ENCODE measurements around the gene HDGFL2. TPM values are rescaled to one million over a fixed set of nuclear protein-coding genes. Genes with fewer than 3 reads are reported as not detected.

HDGFL2 gene
- total RNA-seq, 1 experiment from 2014 or later = 108 TPM

DNA sequence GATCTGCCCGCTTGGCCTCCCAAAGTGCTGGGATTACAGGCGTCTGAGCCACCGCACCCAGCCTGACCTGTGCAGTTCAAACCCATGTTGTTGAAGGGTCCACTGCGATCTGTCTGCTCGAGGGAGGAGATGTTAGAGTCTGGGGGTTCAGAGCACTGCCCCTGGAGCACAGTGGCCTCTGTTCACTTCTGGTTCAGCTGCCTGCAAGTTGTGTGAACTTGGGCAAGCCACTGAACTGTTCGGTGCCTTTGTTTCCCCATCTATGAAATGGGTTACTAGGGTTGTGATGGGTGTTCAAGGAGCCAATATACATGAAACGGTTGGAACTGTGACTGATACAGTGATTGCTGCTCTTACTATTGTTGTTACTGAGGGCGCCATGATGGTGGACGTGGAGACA lies 61.2 kb downstream of the HDGFL2 start:
- Histone ChIP-seq H3K56ac (ENCODE audit: insufficient read length, low read depth, low read length) (no peak overlapping the region), H4K20me1 (ENCODE audit: control insufficient read depth, insufficient read depth, insufficient read length) (no peaks in the 10 kb centered on the region), H2BK15ac (ENCODE audit: low read depth, low read length) (no peak overlapping the region), H3K27me3 (ENCODE audit: insufficient read depth, low read length) (no peaks in the 10 kb centered on the region; the same call in 1 of the 2 replicates), H3K4ac (ENCODE audit: low read depth, low read length) (no peak overlapping the region), H2BK20ac (ENCODE audit: low read depth, low read length, poor library complexity, severe bottlenecking) (no peak overlapping the region), H2BK5ac (ENCODE audit: insufficient read length, low read length) (no peak overlapping the region), H4K5ac (ENCODE audit: insufficient read length, low read depth, low read length) (no peak overlapping the region), H2AK5ac (ENCODE audit: insufficient read length, low read length) (no peak overlapping the region), H2BK12ac (ENCODE audit: insufficient read length, low read depth, low read length) (no peak overlapping the region), H3K18ac (ENCODE audit: insufficient read length, low read depth, low read length) (no peak overlapping the region), H2AFZ (ENCODE audit: low read length) (no peak overlapping the region), H3K9ac (ENCODE audit: extremely low read depth, insufficient read length, low read length) (no peak overlapping the region), H3K79me2 (ENCODE audit: insufficient read depth, low read length) (no peaks in the 10 kb centered on the region), H3K9me3 (ENCODE audit: control insufficient read depth, low read depth, low read length) (no peaks in the 10 kb centered on the region), H3K4me2 (ENCODE audit: insufficient read depth, insufficient read length, low read length) (no peak overlapping the region), H4K91ac (ENCODE audit: insufficient read length, low read depth, low read length) (no peak overlapping the region), H4K8ac (replicated peaks; ENCODE audit: insufficient read length, low read depth, low read length) (no peak overlapping the region), H3T11ph (ENCODE audit: low read length) (no peak overlapping the region), H3K14ac (ENCODE audit: insufficient read depth, low read length) (no peak overlapping the region), H3K79me1 (ENCODE audit: insufficient read depth, low read depth, low read length, poor library complexity, severe bottlenecking) (no peaks in the 10 kb centered on the region), H3K23me2 (ENCODE audit: insufficient read length, low read depth, low read length, poor library complexity, severe bottlenecking) (peaks cover 3% of the 10 kb centered on the region), H3K27ac (ENCODE audit: insufficient read length, low read depth, low read length) (no peak overlapping the region), H3K4me1 (ENCODE audit: insufficient read depth, low read length) (no peaks in the 10 kb centered on the region), H2BK120ac (ENCODE audit: low read depth, low read length, poor library complexity, severe bottlenecking) (no peak overlapping the region), H3K23ac (ENCODE audit: insufficient read length, low read depth, low read length) (no peak overlapping the region)
- peaks cover 0 to 6% of the 10 kb centered on the region in 2 experiments; a peak in 2 of 4 replicates for H3K4me1 Mint-ChIP-seq
- H3K27me3 Mint-ChIP-seq (ENCODE audit: low read depth) = peaks cover 72% of the 10 kb centered on the region
- no peak overlapping the region; a peak in 1 of 7 replicates for H3K27ac Mint-ChIP-seq
- H3K9me3 Mint-ChIP-seq = no peaks in the 10 kb centered on the region
- no peak overlapping the region for H3K4me3 Mint-ChIP-seq
- no peak for DNase-seq
- H3K36me3 Mint-ChIP-seq (ENCODE audit: insufficient read depth in 1 of 3, low read depth in 3 of 3) = no peaks in the 10 kb centered on the region
- WGBS (ENCODE audit: extremely low coverage, insufficient read length, low lambda C conversion rate) = no CpG with 5 or more reads among the region's 9 CpGs
- TF ChIP-seq, protein P1, sequence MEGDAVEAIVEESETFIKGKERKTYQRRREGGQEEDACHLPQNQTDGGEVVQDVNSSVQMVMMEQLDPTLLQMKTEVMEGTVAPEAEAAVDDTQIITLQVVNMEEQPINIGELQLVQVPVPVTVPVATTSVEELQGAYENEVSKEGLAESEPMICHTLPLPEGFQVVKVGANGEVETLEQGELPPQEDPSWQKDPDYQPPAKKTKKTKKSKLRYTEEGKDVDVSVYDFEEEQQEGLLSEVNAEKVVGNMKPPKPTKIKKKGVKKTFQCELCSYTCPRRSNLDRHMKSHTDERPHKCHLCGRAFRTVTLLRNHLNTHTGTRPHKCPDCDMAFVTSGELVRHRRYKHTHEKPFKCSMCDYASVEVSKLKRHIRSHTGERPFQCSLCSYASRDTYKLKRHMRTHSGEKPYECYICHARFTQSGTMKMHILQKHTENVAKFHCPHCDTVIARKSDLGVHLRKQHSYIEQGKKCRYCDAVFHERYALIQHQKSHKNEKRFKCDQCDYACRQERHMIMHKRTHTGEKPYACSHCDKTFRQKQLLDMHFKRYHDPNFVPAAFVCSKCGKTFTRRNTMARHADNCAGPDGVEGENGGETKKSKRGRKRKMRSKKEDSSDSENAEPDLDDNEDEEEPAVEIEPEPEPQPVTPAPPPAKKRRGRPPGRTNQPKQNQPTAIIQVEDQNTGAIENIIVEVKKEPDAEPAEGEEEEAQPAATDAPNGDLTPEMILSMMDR (conservative IDR thresholded peaks at IDR 0.05) = no peak

All from H9 (cell line).